CD4-positive, alpha-beta T cell treated with Interleukin-15 for 1 hour (primary cell): ENCODE measurements around the gene TEKT3.

Experiments
- DNase-seq: peaks from one replicate; pipeline ENCODE4 v3.0.0-alpha.2; 2020

The TEKT3 gene

GRCh38 chr17:15341385-15341849, at the start of gene TEKT3:
Gene TEKT3, minus strand, starts transcription at chr17:15341597. Its CDS starts 10,012 bp downstream, at chr17:15331585.
- no peak for DNase-seq

- DNase-seq: no peak
Measured at GRCh38 chr17:15388356-15389041, 47.1 kb upstream of the TEKT3 start.

GRCh38 chr17:15386083-15386482, 44.7 kb upstream of the TEKT3 start:
- DNase-seq: no peak

GRCh38 chr17:15385305-15385704, 43.9 kb upstream of the TEKT3 start:
- no peak for DNase-seq

- no peak for DNase-seq
Measured at GRCh38 chr17:15384142-15384787, 42.9 kb upstream of the TEKT3 start.

- DNase-seq: no peak
Measured at GRCh38 chr17:15382914-15383313, 41.5 kb upstream of the TEKT3 start.

- no peak for DNase-seq
Measured at GRCh38 chr17:15381707-15382106, 40.3 kb upstream of the TEKT3 start.

- no peak for DNase-seq
Measured at GRCh38 chr17:15380446-15380845, 39.0 kb upstream of the TEKT3 start.

GRCh38 chr17:15379659-15380058, 38.3 kb upstream of the TEKT3 start:
- DNase-seq: no peak

GRCh38 chr17:15378243-15378642, 36.8 kb upstream of the TEKT3 start:
- no peak for DNase-seq

- DNase-seq: no peak
Measured at GRCh38 chr17:15377616-15378015, 36.2 kb upstream of the TEKT3 start.

- DNase-seq: no peak
Measured at GRCh38 chr17:15377200-15377599, 35.8 kb upstream of the TEKT3 start.

- no peak for DNase-seq
Measured at GRCh38 chr17:15371376-15372130, 30.2 kb upstream of the TEKT3 start.

GRCh38 chr17:15368600-15368999, 27.2 kb upstream of the TEKT3 start:
- no peak for DNase-seq

- DNase-seq: no peak
Measured at GRCh38 chr17:15366026-15366425, 24.6 kb upstream of the TEKT3 start.

- DNase-seq: no peak
Measured at GRCh38 chr17:15364615-15365014, 23.2 kb upstream of the TEKT3 start.

GRCh38 chr17:15363702-15364101, 22.3 kb upstream of the TEKT3 start:
- no peak for DNase-seq

GRCh38 chr17:15361592-15361991, 20.2 kb upstream of the TEKT3 start:
- DNase-seq: no peak

- DNase-seq: no peak
Measured at GRCh38 chr17:15361151-15361550, 19.8 kb upstream of the TEKT3 start.

- no peak for DNase-seq
Measured at GRCh38 chr17:15354256-15354655, 12.9 kb upstream of the TEKT3 start.

- DNase-seq: no peak
Measured at GRCh38 chr17:15351925-15352324, 10.5 kb upstream of the TEKT3 start.

- no peak for DNase-seq
Measured at GRCh38 chr17:15351478-15351840, 10.1 kb upstream of the TEKT3 start.

GRCh38 chr17:15350777-15351477, 9.5 kb upstream of the TEKT3 start:
- no peak for DNase-seq
